Cardiac muscle cell (in vitro differentiated cells and primary cell): ENCODE measurements around the gene IRAK3. TPM values are rescaled to one million over a fixed set of nuclear protein-coding genes. Genes with fewer than 3 reads are reported as not detected.
"Not testable (repeated sequence)": the region's sequence is repeated elsewhere in the genome, so short reads cannot be mapped to it uniquely, and the experiment has no call there.

Experiments used
- DNase-seq, 2 donors: peaks; one replicate each; pipeline versions ENCODE4 v3.0.0 to v3.0.0-alpha.2; 2010 to 2017; ENCODE audit warnings: low read depth in 1 of 2, low spot score in 1 of 2
- H3K27ac ChIP-seq: fragments of 200-600 bp; sonication (generic); 2 replicates; pipeline ENCODE4 v1.5.1; 2016
- H3K27me3 ChIP-seq: fragments of 200-600 bp; sonication (generic); 2 replicates; pipeline ENCODE4 v1.6.0; 2016; ENCODE audit warnings: control low read depth
- H3K36me3 ChIP-seq: fragments of 200-600 bp; sonication (generic); 2 replicates; pipeline ENCODE4 v1.5.1; 2016; ENCODE audit warnings: control low read depth
- H3K4me1 ChIP-seq: fragments of 200-600 bp; sonication (generic); 2 replicates; pipeline ENCODE4 v1.8.1; 2017; ENCODE audit warnings: low read depth, mild to moderate bottlenecking, mixed run types
- H3K4me3 ChIP-seq: fragments of 200-600 bp; sonication (generic); 2 replicates; pipeline ENCODE4 v1.5.1; 2016; ENCODE audit warnings: mild to moderate bottlenecking
- H3K9me3 ChIP-seq: fragments of 200-600 bp; sonication (generic); 2 replicates; pipeline ENCODE4 v1.5.1; 2017; ENCODE audit warnings: low read depth, mild to moderate bottlenecking, control low read depth
- polyA plus RNA-seq: library from polyadenylated mRNA; unstranded; fragments of >200 nt; fragmentation: Nextera tagmentation; extraction: Ambion mirVana; gene quantifications from 2 replicates; pipeline ENCODE4 v1.2.1, GENCODE V29; 2016
- total RNA-seq: library from RNA; depleted of rRNA; stranded (reverse); fragments of >200 nt; gene quantifications from 2 replicates; pipeline ENCODE4 v1.2.3, GENCODE V29; 2016
- TF ChIP-seq, protein P1 (sequence below): IDR thresholded peaks from 2 replicates; pipeline ENCODE4 v1.5.1; 2012; ENCODE audit warnings: low read depth, mild to moderate bottlenecking, low read length

The IRAK3 gene
- total and polyA plus RNA-seq, 2 experiments from 2014 or later, result 0.11 to 0.27 TPM

GRCh38 chr12:66297923-66298322, 108.9 kb downstream of the IRAK3 start:
- H3K36me3 ChIP-seq, result no peaks in the 10 kb centered on the region
- peaks cover 17% of the 10 kb centered on the region for H3K27me3 ChIP-seq
- H3K4me1 ChIP-seq, result no peaks in the 10 kb centered on the region
- TF ChIP-seq, protein P1, sequence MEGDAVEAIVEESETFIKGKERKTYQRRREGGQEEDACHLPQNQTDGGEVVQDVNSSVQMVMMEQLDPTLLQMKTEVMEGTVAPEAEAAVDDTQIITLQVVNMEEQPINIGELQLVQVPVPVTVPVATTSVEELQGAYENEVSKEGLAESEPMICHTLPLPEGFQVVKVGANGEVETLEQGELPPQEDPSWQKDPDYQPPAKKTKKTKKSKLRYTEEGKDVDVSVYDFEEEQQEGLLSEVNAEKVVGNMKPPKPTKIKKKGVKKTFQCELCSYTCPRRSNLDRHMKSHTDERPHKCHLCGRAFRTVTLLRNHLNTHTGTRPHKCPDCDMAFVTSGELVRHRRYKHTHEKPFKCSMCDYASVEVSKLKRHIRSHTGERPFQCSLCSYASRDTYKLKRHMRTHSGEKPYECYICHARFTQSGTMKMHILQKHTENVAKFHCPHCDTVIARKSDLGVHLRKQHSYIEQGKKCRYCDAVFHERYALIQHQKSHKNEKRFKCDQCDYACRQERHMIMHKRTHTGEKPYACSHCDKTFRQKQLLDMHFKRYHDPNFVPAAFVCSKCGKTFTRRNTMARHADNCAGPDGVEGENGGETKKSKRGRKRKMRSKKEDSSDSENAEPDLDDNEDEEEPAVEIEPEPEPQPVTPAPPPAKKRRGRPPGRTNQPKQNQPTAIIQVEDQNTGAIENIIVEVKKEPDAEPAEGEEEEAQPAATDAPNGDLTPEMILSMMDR, result no peak
- no peaks in the 10 kb centered on the region for H3K9me3 ChIP-seq
- no peak for DNase-seq
- H3K27ac ChIP-seq, result no peak overlapping the region
- H3K4me3 ChIP-seq, result no peak overlapping the region

DNA sequence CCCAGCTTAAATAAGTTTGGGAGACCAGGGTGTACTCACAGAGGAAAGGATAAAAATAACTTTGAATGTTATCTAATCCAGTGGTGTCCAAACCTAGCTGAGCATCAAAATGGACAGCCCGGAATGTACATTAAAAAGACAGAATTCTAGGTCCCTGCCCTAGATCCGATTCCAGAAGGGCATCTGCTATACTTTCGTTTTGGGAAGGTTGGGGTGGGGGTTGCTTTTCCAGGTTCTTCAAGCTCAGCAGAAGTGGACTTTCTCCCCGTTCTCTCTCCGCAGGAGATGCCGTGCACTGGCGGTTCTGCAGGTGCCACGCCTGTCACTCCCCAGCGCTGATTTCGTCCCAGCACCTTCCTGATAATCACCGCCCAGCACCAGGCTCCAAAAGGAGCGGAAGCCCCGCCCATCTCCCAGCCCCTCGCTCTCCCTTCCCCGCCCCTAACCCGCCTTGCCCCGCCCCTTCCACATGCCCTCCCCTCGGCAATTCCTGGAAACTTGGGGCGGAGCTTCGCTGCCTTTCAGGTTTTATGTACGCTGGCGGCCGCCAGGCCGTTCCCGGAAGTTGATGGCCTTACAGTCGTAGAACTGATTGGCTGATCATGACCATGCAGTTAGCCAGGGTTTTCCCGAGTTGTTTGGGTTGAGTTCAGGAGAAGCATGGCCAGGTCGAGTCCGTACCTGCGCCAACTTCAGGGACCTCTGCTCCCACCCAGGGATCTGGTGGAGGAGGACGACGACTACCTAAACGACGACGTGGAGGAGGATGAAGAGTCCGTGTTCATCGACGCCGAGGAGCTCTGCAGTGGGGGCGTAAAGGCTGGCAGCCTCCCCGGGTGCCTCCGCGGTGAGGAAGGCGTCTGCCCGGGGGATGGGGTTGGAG, 113.2 kb downstream of the IRAK3 start, which contains the start of gene HELB:
HELB (plus strand) TSS at position 550 of the 883 bp plus-strand sequence; CDS start at position 661, 111 bp downstream.
- H3K36me3 ChIP-seq, result peaks cover 6% of the 10 kb centered on the region
- H3K27ac ChIP-seq, result peak within 1 kb of the TSS; percentile 62
- peak; percentile 97 to 99 for DNase-seq

DNA sequence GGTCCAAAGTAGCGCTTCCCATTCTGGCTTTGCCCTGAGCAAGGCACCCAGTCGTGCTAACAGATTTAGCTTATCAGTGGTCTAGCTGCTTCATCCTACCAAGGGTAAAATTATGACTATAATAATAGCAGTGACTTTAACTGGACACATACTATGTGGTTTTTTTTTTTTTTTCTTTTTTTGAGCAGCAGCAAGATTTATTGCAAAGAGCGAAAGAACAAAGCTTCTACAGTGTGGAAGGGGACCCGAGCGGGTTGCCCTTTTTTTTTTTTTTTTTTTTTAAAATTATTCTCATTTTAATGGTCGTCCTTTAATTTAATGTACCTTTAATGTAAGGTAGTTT, 113.8 kb downstream of the IRAK3 start:
- Histone ChIP-seq H3K27ac (peak overlapping the region; percentile 62), H3K9me3 (no peaks in the 10 kb centered on the region), H3K4me1 (no peaks in the 10 kb centered on the region), H3K4me3 (peak overlapping the region; percentile 92), H3K27me3 (peaks cover 17% of the 10 kb centered on the region), H3K36me3 (peaks cover 6% of the 10 kb centered on the region)
- TF ChIP-seq, protein P1, result no peak
- no peak for DNase-seq

More for the DNA sequence above, 113.2 kb downstream of the IRAK3 start, which contains the start of gene HELB:
- Histone ChIP-seq H3K4me3 (peak within 1 kb of the TSS; percentile 92), H3K27me3 (peaks cover 17% of the 10 kb centered on the region), H3K9me3 (no peaks in the 10 kb centered on the region), H3K4me1 (no peaks in the 10 kb centered on the region)
- TF ChIP-seq, protein P1, result no peak

- peak overlapping the region; percentile 92 for H3K4me3 ChIP-seq
- not testable (repeated sequence) for DNase-seq, H3K36me3 ChIP-seq
These were observed 114.3 kb downstream of the IRAK3 start for GRCh38 chr12:66303316-66303804.

More at GRCh38 chr12:66303316-66303804, 114.3 kb downstream of the IRAK3 start:
- H3K9me3 ChIP-seq, H3K4me1 ChIP-seq, H3K27ac ChIP-seq: not testable (repeated sequence)
- H3K27me3 ChIP-seq, result peaks cover 17% of the 10 kb centered on the region

Other genes starting within 250 kb of the IRAK3 start
- 3.4 and 3.9 TPM in 2 replicates for gene LLPH, start 58.5 kb upstream of the IRAK3 start, total RNA-seq
- gene LLPH, start 58.5 kb upstream of the IRAK3 start, polyA plus RNA-seq, result 34.2 and 41.6 TPM in 2 replicates
- 23.7 and 36.1 TPM in 2 replicates for gene TMBIM4, start 19.2 kb upstream of the IRAK3 start, total RNA-seq
- gene TMBIM4, start 19.2 kb upstream of the IRAK3 start, polyA plus RNA-seq, result 59.7 and 78.9 TPM in 2 replicates
- gene HELB, start 113.3 kb downstream of the IRAK3 start, total RNA-seq, result 2.0 and 4.8 TPM in 2 replicates
- gene HELB, start 113.3 kb downstream of the IRAK3 start, polyA plus RNA-seq, result 2.3 and 3.6 TPM in 2 replicates